GM10248 (cell line): ENCODE measurements around the gene SMAD6.

ENCODE experiments used
- CTCF ChIA-PET: fragments of 300-600 bp; sonication (Branson Sonifier 250); formaldehyde crosslinking; extraction: SDS; loops from one replicate; lab custom pipeline; 2021; ENCODE audit warnings: antibody characterized with exemption; lab: Yijun Ruan, JAX
- POLR2A ChIA-PET: fragments of 350-650 bp; sonication (Branson Sonifier 250); formaldehyde crosslinking; extraction: SDS; loops from one replicate; lab custom pipeline; 2020; ENCODE audit warnings: antibody characterized with exemption; lab: Yijun Ruan, JAX
- DNase-seq: peaks from one replicate; pipeline ENCODE4 v3.0.0; 2012; ENCODE audit errors: extremely low spot score
- TF ChIP-seq, protein P1 (sequence below): IDR thresholded peaks from 2 replicates; pipeline ENCODE4 v1.5.1; 2012; ENCODE audit warnings: mild to moderate bottlenecking, low read depth; ENCODE audit errors: extremely low read depth, missing control alignments, control extremely low read depth

SMAD6 gene

GRCh38 chr15:66809664-66810063 lies 107.6 kb downstream of the SMAD6 start:
- no peak for DNase-seq
- ChIA-PET CTCF (interaction anchor here (0.9 to 3.3 kb wide), 2 partner anchors 41 to 206 kb away, joined by 3 to 10 read pairs; no protein-coding TSS in a partner anchor), POLR2A (no interaction called here)
- TF ChIP-seq, protein P1, sequence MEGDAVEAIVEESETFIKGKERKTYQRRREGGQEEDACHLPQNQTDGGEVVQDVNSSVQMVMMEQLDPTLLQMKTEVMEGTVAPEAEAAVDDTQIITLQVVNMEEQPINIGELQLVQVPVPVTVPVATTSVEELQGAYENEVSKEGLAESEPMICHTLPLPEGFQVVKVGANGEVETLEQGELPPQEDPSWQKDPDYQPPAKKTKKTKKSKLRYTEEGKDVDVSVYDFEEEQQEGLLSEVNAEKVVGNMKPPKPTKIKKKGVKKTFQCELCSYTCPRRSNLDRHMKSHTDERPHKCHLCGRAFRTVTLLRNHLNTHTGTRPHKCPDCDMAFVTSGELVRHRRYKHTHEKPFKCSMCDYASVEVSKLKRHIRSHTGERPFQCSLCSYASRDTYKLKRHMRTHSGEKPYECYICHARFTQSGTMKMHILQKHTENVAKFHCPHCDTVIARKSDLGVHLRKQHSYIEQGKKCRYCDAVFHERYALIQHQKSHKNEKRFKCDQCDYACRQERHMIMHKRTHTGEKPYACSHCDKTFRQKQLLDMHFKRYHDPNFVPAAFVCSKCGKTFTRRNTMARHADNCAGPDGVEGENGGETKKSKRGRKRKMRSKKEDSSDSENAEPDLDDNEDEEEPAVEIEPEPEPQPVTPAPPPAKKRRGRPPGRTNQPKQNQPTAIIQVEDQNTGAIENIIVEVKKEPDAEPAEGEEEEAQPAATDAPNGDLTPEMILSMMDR, result no peak

DNA sequence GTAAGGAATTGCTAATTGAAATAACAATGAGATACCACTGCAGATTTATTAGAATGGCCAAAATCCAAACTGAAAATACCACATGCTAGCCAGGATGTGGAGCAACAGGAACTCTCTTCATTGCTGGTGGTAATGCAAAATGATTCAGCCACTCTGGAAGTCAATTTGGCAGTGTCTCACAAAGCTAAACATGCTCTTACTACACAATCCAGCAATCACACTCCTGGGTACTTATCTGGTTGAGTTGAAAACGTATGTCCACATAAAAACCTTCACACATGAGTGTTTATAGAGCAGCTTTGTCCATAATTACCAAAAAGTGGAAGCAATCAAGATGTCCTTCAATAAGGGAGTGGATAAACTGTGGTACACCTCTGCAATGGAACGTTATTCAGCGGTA lies 113.3 kb downstream of the SMAD6 start:
- no peak for DNase-seq
- CTCF ChIA-PET, result no interaction called here
- TF ChIP-seq, protein P1, result no peak
- POLR2A ChIA-PET, result no interaction called here

DNA sequence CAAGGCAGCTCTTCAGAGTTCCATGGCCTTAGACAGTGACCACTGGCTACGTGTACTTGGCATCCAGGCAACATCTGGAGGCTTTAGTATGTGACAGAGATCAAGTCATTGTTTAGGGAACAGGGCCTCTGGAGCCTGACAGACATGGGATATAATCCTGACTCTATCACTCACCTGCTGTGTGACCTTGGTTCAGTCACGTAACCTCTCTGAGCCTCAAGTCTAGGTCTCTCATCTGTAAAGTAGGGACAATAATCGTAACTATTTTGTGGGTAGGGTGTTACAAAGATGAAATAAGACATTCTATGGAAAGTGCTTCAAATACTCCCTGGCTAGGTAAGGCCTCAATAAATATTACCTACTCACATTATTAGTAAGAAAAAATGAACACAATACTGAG lies 114.2 kb downstream of the SMAD6 start:
- ChIA-PET POLR2A (no interaction called here), CTCF (no interaction called here)
- TF ChIP-seq, protein P1, result no peak
- no peak for DNase-seq

GRCh38 chr15:66819084-66819483 lies 117.0 kb downstream of the SMAD6 start:
- DNase-seq, result no peak
- CTCF ChIA-PET, result no interaction called here
- TF ChIP-seq, protein P1, result no peak
- POLR2A ChIA-PET, result no interaction called here

DNA sequence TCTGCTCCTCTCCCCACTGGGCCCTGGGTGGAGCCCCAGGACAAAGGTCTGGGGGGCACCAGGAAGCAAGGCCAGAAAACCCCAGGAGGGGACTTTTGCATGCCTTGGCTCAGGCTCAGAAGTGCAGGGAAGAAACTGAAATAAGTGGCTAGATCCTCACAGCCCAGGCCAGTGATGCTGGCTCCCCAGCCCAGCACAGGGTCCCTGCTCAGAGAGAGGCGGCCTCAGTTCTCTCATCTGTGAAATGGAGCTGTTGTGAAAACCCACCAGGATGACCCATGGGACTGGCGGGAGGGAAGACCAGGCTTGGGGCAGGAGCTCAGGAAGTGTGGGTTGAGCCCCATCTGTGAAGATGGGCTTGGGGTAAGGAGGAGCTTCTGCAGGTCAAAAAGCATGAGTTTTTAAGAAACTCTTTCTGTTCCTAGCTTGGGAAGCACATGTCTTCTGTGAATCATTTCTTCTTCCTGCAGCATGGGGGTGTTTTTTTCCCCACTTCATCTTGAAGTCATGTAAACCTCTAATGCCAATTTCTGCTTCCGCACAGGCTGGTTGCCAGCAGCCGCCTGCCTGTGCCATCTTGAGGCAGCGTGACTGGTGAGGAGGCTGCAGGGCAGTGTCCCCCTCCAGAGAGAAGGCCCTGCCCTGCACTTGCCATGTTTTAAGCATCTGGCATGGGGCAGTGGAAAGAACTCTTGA lies 118.6 kb downstream of the SMAD6 start:
- no peak for DNase-seq
- ChIA-PET CTCF (interaction anchor here (4.8 kb wide), 1 partner anchor 31 kb away, joined by 22 read pairs; no protein-coding TSS in a partner anchor), POLR2A (no interaction called here)
- TF ChIP-seq, protein P1, result no peak

GRCh38 chr15:66821307-66821706 lies 119.3 kb downstream of the SMAD6 start:
- ChIA-PET CTCF (interaction anchor here (4.8 kb wide), 1 partner anchor 31 kb away, joined by 22 read pairs; no protein-coding TSS in a partner anchor), POLR2A (no interaction called here)
- DNase-seq, result no peak
- TF ChIP-seq, protein P1, result no peak

- ChIA-PET CTCF (interaction anchor here (4.8 kb wide), 1 partner anchor 30 kb away, joined by 22 read pairs; no protein-coding TSS in a partner anchor), POLR2A (no interaction called here)
- TF ChIP-seq, protein P1, result no peak
- no peak for DNase-seq
Observed at GRCh38 chr15:66822114-66822513, 120.1 kb downstream of the SMAD6 start.
